Gastrocnemius medialis (tissue), 4 donors: ENCODE data around the gene PRR5L.

Experiments used
- POLR2A ChIP-seq, 2 donors: fragments of 450-650 bp; IDR thresholded peaks; one replicate each; pipeline ENCODE4 v1.6.1; 2017; ENCODE audit warnings: antibody characterized with exemption in 2 of 2, mild to moderate bottlenecking in 2 of 2, moderate library complexity in 2 of 2
- TF ChIP-seq, protein P1 (sequence below), 5 experiments: fragments of 450-650 bp in 3 of 5; fragments of 200-600 bp in 2 of 5; sonication (generic) in 2 of 5; IDR thresholded peaks in 4 of 5; conservative IDR thresholded peaks in 1 of 5; 1 replicate in 4 of 5; 2 replicates in 1 of 5; pipeline ENCODE4 v1.5.1; 2016 to 2019; ENCODE audit warnings: antibody characterized with exemption in 5 of 5, mild to moderate bottlenecking in 3 of 5, moderate library complexity in 3 of 5

DNA sequence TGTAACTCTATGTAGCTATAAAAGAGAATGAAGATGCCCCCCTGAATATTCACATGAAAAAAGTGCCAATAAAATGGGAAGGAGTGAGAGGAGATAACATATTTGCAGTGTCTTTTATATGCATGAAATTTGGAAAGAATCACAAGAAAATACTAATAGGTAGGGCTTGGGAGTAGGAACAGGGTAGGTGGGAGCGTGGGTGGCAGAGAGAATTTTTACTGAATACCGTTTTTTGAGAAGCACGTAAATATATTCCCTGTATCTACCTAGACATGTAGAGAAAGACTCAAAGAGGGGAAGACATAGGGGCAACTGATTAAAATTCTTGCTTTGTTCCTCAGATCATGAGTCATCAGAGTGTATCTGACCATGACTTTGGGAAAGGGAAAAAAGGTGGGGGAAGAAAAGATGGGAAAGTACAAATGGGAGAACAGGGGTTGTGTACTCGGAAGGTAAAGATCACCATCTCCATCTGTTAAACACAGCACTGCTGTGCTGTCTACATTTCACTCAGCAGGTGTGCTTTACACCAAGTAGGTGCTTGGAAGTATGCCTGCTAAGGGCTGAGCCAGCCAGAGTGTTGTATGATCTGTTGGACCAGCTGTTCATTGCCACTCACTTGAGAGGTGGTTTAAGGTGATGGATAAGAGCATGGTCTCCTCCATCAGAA, 16.0 kb downstream of the PRR5L start:
- TF ChIP-seq, protein P1, sequence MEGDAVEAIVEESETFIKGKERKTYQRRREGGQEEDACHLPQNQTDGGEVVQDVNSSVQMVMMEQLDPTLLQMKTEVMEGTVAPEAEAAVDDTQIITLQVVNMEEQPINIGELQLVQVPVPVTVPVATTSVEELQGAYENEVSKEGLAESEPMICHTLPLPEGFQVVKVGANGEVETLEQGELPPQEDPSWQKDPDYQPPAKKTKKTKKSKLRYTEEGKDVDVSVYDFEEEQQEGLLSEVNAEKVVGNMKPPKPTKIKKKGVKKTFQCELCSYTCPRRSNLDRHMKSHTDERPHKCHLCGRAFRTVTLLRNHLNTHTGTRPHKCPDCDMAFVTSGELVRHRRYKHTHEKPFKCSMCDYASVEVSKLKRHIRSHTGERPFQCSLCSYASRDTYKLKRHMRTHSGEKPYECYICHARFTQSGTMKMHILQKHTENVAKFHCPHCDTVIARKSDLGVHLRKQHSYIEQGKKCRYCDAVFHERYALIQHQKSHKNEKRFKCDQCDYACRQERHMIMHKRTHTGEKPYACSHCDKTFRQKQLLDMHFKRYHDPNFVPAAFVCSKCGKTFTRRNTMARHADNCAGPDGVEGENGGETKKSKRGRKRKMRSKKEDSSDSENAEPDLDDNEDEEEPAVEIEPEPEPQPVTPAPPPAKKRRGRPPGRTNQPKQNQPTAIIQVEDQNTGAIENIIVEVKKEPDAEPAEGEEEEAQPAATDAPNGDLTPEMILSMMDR (IDR thresholded peaks at IDR 0.05 in 4 of 5, conservative IDR thresholded peaks at IDR 0.05 in 1 of 5), result no peak
- no peak for TF ChIP-seq POLR2A (IDR thresholded peaks at IDR 0.05)
